ENCODE data around the gene YTHDF2. TPM values are rescaled to one million over a fixed set of nuclear protein-coding genes. Genes with fewer than 3 reads are reported as not detected.
"Not testable (repeated sequence)": the region's sequence is repeated elsewhere in the genome, so short reads cannot be mapped to it uniquely, and the experiment has no call there.

The YTHDF2 gene
- total and polyA plus RNA-seq, 3 experiments from 2014 or later: 98.3 to 135 (median 105) TPM

- CTCF ChIA-PET: interaction anchor here (0.7 kb wide), 1 partner anchor 1153 kb away, joined by 3 read pairs; no protein-coding TSS in a partner anchor
- POLR2A ChIA-PET: no interaction called here
- H3K36me3 Mint-ChIP-seq: peaks cover 0 to 8% (median 0%) of the 10 kb centered on the region in 3 donors
Observed at GRCh38 chr1:28720376-28720775, 16.4 kb upstream of the YTHDF2 start.

GRCh38 chr1:28721927-28722326, 14.8 kb upstream of the YTHDF2 start:
- H3K9me3 ChIP-seq (ENCODE audit: low read length); H3K4me1 ChIP-seq (ENCODE audit: insufficient read depth, low read length); H3K36me3 ChIP-seq (ENCODE audit: insufficient read depth, low read length); H3K27me3 Mint-ChIP-seq; H3K27me3 ChIP-seq (ENCODE audit: insufficient read depth, low read length, poor library complexity, severe bottlenecking); H3K4me3 Mint-ChIP-seq; DNase-seq; POLR2A ChIA-PET; H3K4me3 ChIP-seq (ENCODE audit: low read length); H3K27ac ChIP-seq (ENCODE audit: low read depth, low read length); H3K9me3 Mint-ChIP-seq; H3K4me1 Mint-ChIP-seq; H3K27ac Mint-ChIP-seq; H3K36me3 Mint-ChIP-seq: not testable (repeated sequence)
- CTCF ChIA-PET: interaction anchor here (1.9 kb wide), 1 partner anchor 14 kb away, joined by 7 read pairs; the partner anchor contains the start of gene YTHDF2

More at GRCh38 chr1:28720376-28720775, 16.4 kb upstream of the YTHDF2 start:
- H3K4me1 Mint-ChIP-seq: no peaks in the 10 kb centered on the region
- Histone ChIP-seq H3K4me3 (ENCODE audit: low read length) (no peak overlapping the region), H3K27me3 (ENCODE audit: insufficient read depth, low read length, poor library complexity, severe bottlenecking) (no peaks in the 10 kb centered on the region), H3K27ac (ENCODE audit: low read depth, low read length) (no peak overlapping the region), H3K9me3 (ENCODE audit: low read length) (no peaks in the 10 kb centered on the region), H3K36me3 (ENCODE audit: insufficient read depth, low read length) (no peaks in the 10 kb centered on the region), H3K4me1 (ENCODE audit: insufficient read depth, low read length) (no peaks in the 10 kb centered on the region)
- peaks cover 0 to 2% of the 10 kb centered on the region in 2 donors for H3K27me3 Mint-ChIP-seq
- peak overlapping the region in 1 of 8 donors; percentile 47 for H3K27ac Mint-ChIP-seq
- no peak for DNase-seq
- no peak overlapping the region for H3K4me3 Mint-ChIP-seq
- no peaks in the 10 kb centered on the region for H3K9me3 Mint-ChIP-seq

- not testable (repeated sequence) for H3K36me3 ChIP-seq (ENCODE audit: insufficient read depth, low read length); H3K27me3 Mint-ChIP-seq; H3K27ac ChIP-seq (ENCODE audit: low read depth, low read length); H3K4me1 Mint-ChIP-seq; H3K36me3 Mint-ChIP-seq; DNase-seq; H3K4me3 ChIP-seq (ENCODE audit: low read length); H3K9me3 Mint-ChIP-seq; H3K4me1 ChIP-seq (ENCODE audit: insufficient read depth, low read length); H3K27me3 ChIP-seq (ENCODE audit: insufficient read depth, low read length, poor library complexity, severe bottlenecking); H3K27ac Mint-ChIP-seq; H3K9me3 ChIP-seq (ENCODE audit: low read length); H3K4me3 Mint-ChIP-seq
- ChIA-PET CTCF (interaction anchor here (1.5 to 1.6 kb wide), 2 partner anchors 11 to 90 kb away, joined by 3 to 6 read pairs; partner anchors contain the start of gene YTHDF2), POLR2A (interaction anchor here (0.6 kb wide), 1 partner anchor 80 kb away, joined by 6 read pairs; no protein-coding TSS in a partner anchor)
Observed at GRCh38 chr1:28725365-28725764, 11.4 kb upstream of the YTHDF2 start.

- Histone ChIP-seq H3K4me1 (ENCODE audit: insufficient read depth, low read length) (peaks cover 27% of the 10 kb centered on the region), H3K27ac (ENCODE audit: low read depth, low read length) (peak overlapping the region; percentile 94), H3K36me3 (ENCODE audit: insufficient read depth, low read length) (peaks cover 17% of the 10 kb centered on the region), H3K9me3 (ENCODE audit: low read length) (no peaks in the 10 kb centered on the region), H3K27me3 (ENCODE audit: insufficient read depth, low read length, poor library complexity, severe bottlenecking) (no peaks in the 10 kb centered on the region), H3K4me3 (ENCODE audit: low read length) (peak overlapping the region; percentile 68)
- Mint-ChIP-seq H3K4me1 (peaks cover 30 to 40% (median 35%) of the 10 kb centered on the region in 3 donors), H3K27ac (peak overlapping the region; percentile 81 to 98 (median 91)), H3K9me3 (no peaks in the 10 kb centered on the region), H3K36me3 (peaks cover 0 to 35% (median 5%) of the 10 kb centered on the region in 3 donors), H3K4me3 (peak overlapping the region; percentile 89 to 100 (median 97)), H3K27me3 (peaks cover 0 to 3% of the 10 kb centered on the region in 2 donors)
- ChIA-PET POLR2A (interaction anchor here (0.7 to 2.1 kb wide), 15 partner anchors 19 to 1011 kb away, joined by 3 to 66 read pairs (median 5); partner anchors contain the start of genes FAM76A, GMEB1, MED18 and RNU11), CTCF (interaction anchor here (0.7 to 2.3 kb wide), 34 partner anchors 9 to 229 kb away, joined by 3 to 40 read pairs (median 6); partner anchors contain the start of genes GMEB1, RNU11, TAF12 and TRNAU1AP)
- DNase-seq: no peak
Observed at GRCh38 chr1:28735961-28736449, 735 bp upstream of the YTHDF2 start.

- Histone ChIP-seq H3K4me1 (ENCODE audit: insufficient read depth, low read length) (peaks cover 33% of the 10 kb centered on the region), H3K27ac (ENCODE audit: low read depth, low read length) (peak overlapping the region; percentile 94), H3K4me3 (ENCODE audit: low read length) (peak overlapping the region; percentile 79), H3K36me3 (ENCODE audit: insufficient read depth, low read length) (peaks cover 30% of the 10 kb centered on the region), H3K9me3 (ENCODE audit: low read length) (no peaks in the 10 kb centered on the region), H3K27me3 (ENCODE audit: insufficient read depth, low read length, poor library complexity, severe bottlenecking) (no peaks in the 10 kb centered on the region)
- Mint-ChIP-seq H3K27ac (peak overlapping the region; percentile 87 to 99 (median 96)), H3K9me3 (no peaks in the 10 kb centered on the region), H3K36me3 (peaks cover 0 to 50% (median 5%) of the 10 kb centered on the region in 3 donors), H3K27me3 (peaks cover 0 to 3% of the 10 kb centered on the region in 2 donors), H3K4me3 (peak overlapping the region; percentile 89 to 100 (median 97)), H3K4me1 (peaks cover 40 to 54% (median 48%) of the 10 kb centered on the region in 3 donors)
- POLR2A ChIA-PET: interaction anchor here (0.5 to 2.1 kb wide), 19 partner anchors 10 to 1012 kb away, joined by 3 to 66 read pairs (median 5); partner anchors contain the start of genes FAM76A, GMEB1, MED18 and RCC1
- DNase-seq: peak in 3 of 5 donors; percentile 31 to 58 (median 37)
- CTCF ChIA-PET: interaction anchor here (0.6 to 2.3 kb wide), 41 partner anchors 8 to 1581 kb away, joined by 3 to 40 read pairs (median 5); partner anchors contain the start of genes GMEB1, RNU11, SRSF4 and TAF12
Observed at GRCh38 chr1:28737307-28738132, 780 bp downstream of the YTHDF2 start.

GRCh38 chr1:28740118-28740517, 3.4 kb downstream of the YTHDF2 start:
- peaks cover 62 to 78% (median 72%) of the 10 kb centered on the region in 3 donors for H3K4me1 Mint-ChIP-seq
- POLR2A ChIA-PET: no interaction called here
- CTCF ChIA-PET: no interaction called here

GRCh38 chr1:28744184-28744583, 7.4 kb downstream of the YTHDF2 start:
- H3K36me3 ChIP-seq (ENCODE audit: insufficient read depth, low read length): peaks cover 53% of the 10 kb centered on the region
- peak overlapping the region; percentile 20 for H3K4me3 ChIP-seq (ENCODE audit: low read length)
- no peak for DNase-seq
- H3K27ac ChIP-seq (ENCODE audit: low read depth, low read length): no peak overlapping the region
- ChIA-PET POLR2A (no interaction called here), CTCF (interaction anchor here (1.9 kb wide), 1 partner anchor 8 kb away, joined by 7 read pairs; the partner anchor contains the start of gene YTHDF2)
- H3K27me3 ChIP-seq (ENCODE audit: insufficient read depth, low read length, poor library complexity, severe bottlenecking): no peaks in the 10 kb centered on the region
- H3K27ac Mint-ChIP-seq: peak overlapping the region; percentile 4 to 88 (median 52)
- H3K4me1 Mint-ChIP-seq: peaks cover 69 to 89% (median 84%) of the 10 kb centered on the region in 3 donors
- H3K9me3 Mint-ChIP-seq: no peaks in the 10 kb centered on the region
- peaks cover 0 to 81% (median 25%) of the 10 kb centered on the region in 3 donors for H3K36me3 Mint-ChIP-seq
- peak overlapping the region; percentile 7 to 76 (median 43) for H3K4me3 Mint-ChIP-seq
- H3K9me3 ChIP-seq (ENCODE audit: low read length): no peaks in the 10 kb centered on the region
- no peaks in the 10 kb centered on the region for H3K27me3 Mint-ChIP-seq
- H3K4me1 ChIP-seq (ENCODE audit: insufficient read depth, low read length): peaks cover 78% of the 10 kb centered on the region

More at GRCh38 chr1:28740118-28740517, 3.4 kb downstream of the YTHDF2 start:
- Histone ChIP-seq H3K36me3 (ENCODE audit: insufficient read depth, low read length) (peaks cover 56% of the 10 kb centered on the region), H3K27ac (ENCODE audit: low read depth, low read length) (no peak overlapping the region), H3K9me3 (ENCODE audit: low read length) (no peaks in the 10 kb centered on the region), H3K4me1 (ENCODE audit: insufficient read depth, low read length) (peaks cover 55% of the 10 kb centered on the region), H3K27me3 (ENCODE audit: insufficient read depth, low read length, poor library complexity, severe bottlenecking) (no peaks in the 10 kb centered on the region), H3K4me3 (ENCODE audit: low read length) (no peak overlapping the region)
- Mint-ChIP-seq H3K9me3 (no peaks in the 10 kb centered on the region), H3K27me3 (peaks cover 0 to 3% of the 10 kb centered on the region in 2 donors), H3K36me3 (peaks cover 0 to 74% (median 19%) of the 10 kb centered on the region in 3 donors), H3K4me3 (peak overlapping the region in 5 of 7 donors; percentile 8 to 100 (median 46)), H3K27ac (peak overlapping the region in 5 of 8 donors; percentile 39 to 66 (median 50))
- no peak for DNase-seq

Measured in CD8-positive, alpha-beta memory T cell (primary cell).